Glomerular endothelial cell (primary cell): Measurements from ENCODE around the gene TINAG. TPM values are rescaled to one million over a fixed set of nuclear protein-coding genes. Genes with fewer than 3 reads are reported as not detected.

Source experiments
- DNase-seq: peaks from one replicate; pipeline ENCODE4 v3.0.0-alpha.2; 2011; ENCODE audit warnings: low read depth, low spot score; ENCODE audit errors: extremely low read depth
- total RNA-seq: library from RNA; depleted of rRNA; stranded (reverse); fragments of >200 nt; gene quantifications from 2 replicates; pipeline ENCODE4 v1.2.3, GENCODE V29; 2015

TINAG gene
- total RNA-seq, 1 donor from 2014 or later = not detected

- no peak for DNase-seq
Observed at GRCh38 chr6:54419885-54420284, 111.6 kb downstream of the TINAG start.

GRCh38 chr6:54426995-54427394, 118.8 kb downstream of the TINAG start:
- DNase-seq = no peak

GRCh38 chr6:54427396-54427937, 119.2 kb downstream of the TINAG start:
- no peak for DNase-seq

GRCh38 chr6:54428431-54428830, 120.2 kb downstream of the TINAG start:
- DNase-seq = no peak

GRCh38 chr6:54431466-54431865, 123.2 kb downstream of the TINAG start:
- DNase-seq = no peak

Other genes starting within 250 kb of the TINAG start
- gene MLIP, start 197.0 kb upstream of the TINAG start, total RNA-seq = 0.58 and 2.9 TPM in 2 replicates